ENCODE results near the gene SPC25. TPM values are rescaled to one million over a fixed set of nuclear protein-coding genes. Genes with fewer than 3 reads are reported as not detected.

The SPC25 gene
- total and polyA plus RNA-seq, 9 of the 15 experiments (the other 6 are each of a cell fraction or from before 2014, with no cell fraction given) = 44.8 to 100 (median 75.0) TPM

- TF ChIP-seq USF1 (CRISPR knock-in tag; IDR thresholded peaks at IDR 0.05) = no peak
- no peak for TF ChIP-seq NKRF (IDR thresholded peaks at IDR 0.05; ENCODE audit: borderline replicate concordance)
- no peak for TF ChIP-seq ELF1 (tag; IDR thresholded peaks at IDR 0.05)
- TF ChIP-seq SRSF7 (optimal IDR thresholded peaks at IDR 0.05; ENCODE audit: low read depth, low read length) = no peak
- TF ChIP-seq KDM5B (IDR thresholded peaks at IDR 0.05; ENCODE audit: insufficient replicate concordance, low read depth, low read length) = no peak
- TF ChIP-seq, protein P1, sequence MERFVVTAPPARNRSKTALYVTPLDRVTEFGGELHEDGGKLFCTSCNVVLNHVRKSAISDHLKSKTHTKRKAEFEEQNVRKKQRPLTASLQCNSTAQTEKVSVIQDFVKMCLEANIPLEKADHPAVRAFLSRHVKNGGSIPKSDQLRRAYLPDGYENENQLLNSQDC (CRISPR knock-in tag; IDR thresholded peaks at IDR 0.05) = no peak
- no peak for TF ChIP-seq SRF (CRISPR knock-in tag; IDR thresholded peaks at IDR 0.05)
These were observed 15.7 kb downstream of the SPC25 start (continued) for GRCh38 chr2:168874368-168875054.

Measured in K562 (cell line).